Keratinocyte (primary cell): ENCODE measurements around the gene BCL11B. TPM values are rescaled to one million over a fixed set of nuclear protein-coding genes. Genes with fewer than 3 reads are reported as not detected.

Source experiments
- DNase-seq: peaks from one replicate; pipeline ENCODE4 v3.0.0-alpha.2; 2011; ENCODE audit warnings: low read depth, missing footprints, low spot score
- FAIRE-seq: peaks from 2 replicates; lab custom pipeline; 2011; peaks lifted over from hg19 to GRCh38; lab: Jason Lieb, UNC
- H2AFZ ChIP-seq: 2 replicates; pipeline ENCODE4 v1.6.0; 2012; ENCODE audit warnings: low read length, control low read depth, inconsistent platforms; ENCODE audit not compliant: control insufficient read depth
- H3K27ac ChIP-seq: 2 replicates; pipeline ENCODE4 v1.5.1; 2011; ENCODE audit warnings: low read length; ENCODE audit not compliant: control insufficient read depth, insufficient read depth
- H3K27me3 ChIP-seq: 3 replicates; pipeline ENCODE4 v1.6.0; 2011; ENCODE audit warnings: low read length; ENCODE audit not compliant: control insufficient read depth, insufficient read depth; ENCODE audit errors: extremely low read depth
- H3K36me3 ChIP-seq, 2 experiments: 2 replicates in 1 of 2; 3 replicates in 1 of 2; pipeline ENCODE4 v1.5.1; 2011; ENCODE audit warnings: low read length in 2 of 2, mild to moderate bottlenecking in 1 of 2; ENCODE audit not compliant: control insufficient read depth in 2 of 2, insufficient read depth in 2 of 2; ENCODE audit errors: extremely low read depth in 1 of 2
- H3K4me1 ChIP-seq: 3 replicates; pipeline ENCODE4 v1.5.1; 2011; ENCODE audit warnings: low read length; ENCODE audit not compliant: control insufficient read depth, insufficient read depth; ENCODE audit errors: extremely low read depth
- H3K4me2 ChIP-seq: 3 replicates; pipeline ENCODE4 v1.6.0; 2011; ENCODE audit warnings: low read depth, low read length; ENCODE audit not compliant: control insufficient read depth, insufficient read depth; ENCODE audit errors: extremely low read depth
- H3K4me3 ChIP-seq, 3 experiments: fragments of 200-600 bp in 1 of 3; sonication (generic) in 1 of 3; 2 replicates in 2 of 3; 3 replicates in 1 of 3; pipeline ENCODE4 v1.5.1; 2011 to 2016; ENCODE audit warnings: low read length in 3 of 3, mild to moderate bottlenecking in 3 of 3, control low read depth in 2 of 3, inconsistent platforms in 1 of 3, low read depth in 1 of 3, mixed read lengths in 1 of 3, mixed run types in 1 of 3, moderate library complexity in 1 of 3; ENCODE audit not compliant: control insufficient read depth in 2 of 3, insufficient read depth in 2 of 3; ENCODE audit errors: extremely low read depth in 1 of 3
- H3K79me2 ChIP-seq: 2 replicates; pipeline ENCODE4 v1.6.0; 2012; ENCODE audit warnings: low read length; ENCODE audit not compliant: control insufficient read depth, insufficient read depth
- H3K9ac ChIP-seq: 3 replicates; pipeline ENCODE4 v1.6.0; 2011; ENCODE audit warnings: low read length; ENCODE audit not compliant: control insufficient read depth, insufficient read depth; ENCODE audit errors: extremely low read depth
- H3K9me1 ChIP-seq: 3 replicates; pipeline ENCODE4 v1.6.0; 2011; ENCODE audit warnings: low read length; ENCODE audit not compliant: control insufficient read depth, insufficient read depth; ENCODE audit errors: extremely low read depth
- H3K9me3 ChIP-seq: 2 replicates; pipeline ENCODE4 v1.5.1; 2012; ENCODE audit warnings: low read depth, low read length; ENCODE audit not compliant: control insufficient read depth
- H4K20me1 ChIP-seq: 3 replicates; pipeline ENCODE4 v1.6.0; 2011; ENCODE audit warnings: low read length; ENCODE audit not compliant: control insufficient read depth, insufficient read depth; ENCODE audit errors: extremely low read depth
- EZH2 ChIP-seq: IDR thresholded peaks from one replicate; pipeline ENCODE4 v1.6.1; 2012; ENCODE audit warnings: inconsistent platforms, mild to moderate bottlenecking, low read length, moderate library complexity
- dilution Hi-C: fragments of 300-500 bp; cut with MboI; formaldehyde crosslinking; loops from one replicate; pipeline ENCODE4 v1.7.0; 2020; ENCODE audit warnings: low sequenced_read_pairs; ENCODE audit not compliant: extremely low pct_ligation_motif_present
- polyA plus RNA-seq, 5 experiments: library from polyadenylated mRNA; depleted of rRNA in 3 of 5; stranded (reverse) in 3 of 5; stranded (forward) in 1 of 5; unstranded in 1 of 5; fragments of >200 nt; gene quantifications; 1 replicate in 1 of 5; 2 replicates in 3 of 5; 3 replicates in 1 of 5; pipeline versions ENCODE4 v1.2.1 to v1.2.3, GENCODE V29; 2011 to 2012; ENCODE audit warnings: missing spikeins in 2 of 5, low read depth in 1 of 5, low replicate concordance in 1 of 5
- TF ChIP-seq, protein P1 (sequence below), 3 experiments: IDR thresholded peaks in 1 of 3; conservative IDR thresholded peaks in 1 of 3; optimal IDR thresholded peaks in 1 of 3; 2 replicates in 2 of 3; 3 replicates in 1 of 3; pipeline versions ENCODE3 to v1.5.1; 2011; ENCODE audit warnings: low read length in 3 of 3, mild to moderate bottlenecking in 3 of 3, moderate library complexity in 2 of 3, control low read depth in 1 of 3, inconsistent platforms in 1 of 3; ENCODE audit not compliant: insufficient read depth in 2 of 3; ENCODE audit errors: extremely low read depth in 1 of 3

The BCL11B gene
- polyA plus RNA-seq, 1 donor (not counting 4 experiments of a cell fraction or from before 2014, with no cell fraction given), result 5.2 TPM

DNA sequence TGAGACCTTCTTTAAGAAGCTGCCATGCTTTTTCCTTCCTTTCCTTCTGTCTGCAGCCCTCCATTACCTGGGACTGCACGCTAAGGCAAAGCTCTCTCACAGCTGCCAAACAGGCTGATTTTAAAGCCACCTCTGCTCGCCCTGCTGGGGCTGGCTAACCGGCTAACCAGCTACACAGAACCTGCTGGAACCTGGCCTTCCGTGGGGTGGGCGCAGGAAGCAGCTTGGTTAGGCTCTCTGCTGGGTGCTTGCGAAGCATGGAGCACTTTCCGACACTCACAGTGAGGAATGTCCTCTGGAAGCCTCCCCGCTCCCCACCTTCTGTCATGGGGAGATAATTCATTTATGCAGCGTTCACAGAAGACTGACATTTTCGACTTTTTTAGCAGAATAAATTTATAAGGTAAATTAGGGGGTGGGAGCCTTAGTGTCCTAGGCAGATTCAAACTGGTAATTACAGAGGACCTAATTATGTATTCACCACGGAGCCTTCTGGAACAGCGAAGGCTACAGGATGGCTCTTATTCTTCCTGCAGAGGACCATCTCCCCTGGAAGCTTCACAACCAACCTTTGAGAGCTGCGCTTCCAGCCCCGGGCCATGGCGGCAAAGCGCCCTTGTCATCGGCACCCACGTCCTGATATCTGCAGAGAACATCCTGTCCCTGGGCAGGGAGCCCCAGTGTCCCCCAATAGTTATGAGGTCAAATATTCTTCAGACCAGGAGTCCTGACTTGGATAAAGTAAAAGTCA, 12.4 kb upstream of the BCL11B start:
- Histone ChIP-seq H3K79me2 (no peaks in the 10 kb centered on the region), H3K9me3 (no peaks in the 10 kb centered on the region), H3K4me3 (no peak overlapping the region), H2AFZ (no peak overlapping the region), H3K27ac (no peak overlapping the region), H3K27me3 (peaks cover 10% of the 10 kb centered on the region), H3K4me1 (no peaks in the 10 kb centered on the region), H3K36me3 (no peaks in the 10 kb centered on the region), H4K20me1 (no peaks in the 10 kb centered on the region), H3K9me1 (no peaks in the 10 kb centered on the region), H3K9ac (no peak overlapping the region), H3K4me2 (no peak overlapping the region)
- TF ChIP-seq, protein P1, sequence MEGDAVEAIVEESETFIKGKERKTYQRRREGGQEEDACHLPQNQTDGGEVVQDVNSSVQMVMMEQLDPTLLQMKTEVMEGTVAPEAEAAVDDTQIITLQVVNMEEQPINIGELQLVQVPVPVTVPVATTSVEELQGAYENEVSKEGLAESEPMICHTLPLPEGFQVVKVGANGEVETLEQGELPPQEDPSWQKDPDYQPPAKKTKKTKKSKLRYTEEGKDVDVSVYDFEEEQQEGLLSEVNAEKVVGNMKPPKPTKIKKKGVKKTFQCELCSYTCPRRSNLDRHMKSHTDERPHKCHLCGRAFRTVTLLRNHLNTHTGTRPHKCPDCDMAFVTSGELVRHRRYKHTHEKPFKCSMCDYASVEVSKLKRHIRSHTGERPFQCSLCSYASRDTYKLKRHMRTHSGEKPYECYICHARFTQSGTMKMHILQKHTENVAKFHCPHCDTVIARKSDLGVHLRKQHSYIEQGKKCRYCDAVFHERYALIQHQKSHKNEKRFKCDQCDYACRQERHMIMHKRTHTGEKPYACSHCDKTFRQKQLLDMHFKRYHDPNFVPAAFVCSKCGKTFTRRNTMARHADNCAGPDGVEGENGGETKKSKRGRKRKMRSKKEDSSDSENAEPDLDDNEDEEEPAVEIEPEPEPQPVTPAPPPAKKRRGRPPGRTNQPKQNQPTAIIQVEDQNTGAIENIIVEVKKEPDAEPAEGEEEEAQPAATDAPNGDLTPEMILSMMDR (optimal IDR thresholded peaks at IDR 0.05 in 1 of 3, IDR thresholded peaks at IDR 0.05 in 1 of 3, conservative IDR thresholded peaks at IDR 0.05 in 1 of 3; ENCODE audit: extremely low read depth in 1 of 3, insufficient read depth in 2 of 3, low read length in 3 of 3), result no peak
- TF ChIP-seq EZH2, result no peak
- DNase-seq (no peak), FAIRE-seq (no peak)
- dilution Hi-C loops, result no loop called here

DNA sequence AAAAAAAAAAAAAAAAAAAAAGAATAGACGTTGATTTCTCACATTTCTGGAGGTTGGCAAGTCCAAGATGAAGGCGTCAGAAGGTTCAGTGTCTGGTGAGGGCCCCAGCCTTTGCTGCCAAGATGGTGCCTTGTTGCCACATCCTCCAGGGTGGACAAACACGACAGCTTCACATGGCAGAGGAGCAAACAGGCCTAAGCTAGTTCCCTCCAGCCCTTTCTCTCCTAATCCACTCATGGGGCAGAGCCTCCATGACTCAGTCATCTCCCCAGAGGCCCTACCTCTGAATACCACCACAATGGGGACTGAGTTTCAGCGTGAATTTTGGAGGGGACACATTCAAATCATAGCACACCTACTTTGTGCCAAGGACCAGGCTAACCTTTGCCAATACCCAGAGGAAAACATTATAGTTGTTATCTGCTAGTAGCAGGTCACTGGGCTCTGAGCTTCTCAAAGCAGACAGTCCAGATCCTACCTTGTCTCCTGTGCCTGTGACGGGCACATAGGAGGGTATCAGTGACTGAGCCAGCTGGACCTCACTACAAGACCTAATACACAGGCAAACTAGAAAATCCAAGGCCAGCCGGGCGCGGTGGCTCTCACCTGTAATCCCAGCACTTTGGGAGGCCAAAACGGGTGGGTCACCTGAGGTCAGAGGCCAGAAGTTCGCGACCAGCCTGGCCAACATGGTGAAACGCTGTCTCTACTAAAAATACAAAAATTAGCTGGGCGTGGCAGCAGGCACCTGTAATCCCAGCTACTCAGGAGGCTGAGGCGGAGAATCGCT, 10.5 kb upstream of the BCL11B start:
- no peak for DNase-seq
- H3K36me3 ChIP-seq, result no peaks in the 10 kb centered on the region
- dilution Hi-C loops, result no loop called here
- no peak for FAIRE-seq
- H3K9me3 ChIP-seq, result no peaks in the 10 kb centered on the region
- no peaks in the 10 kb centered on the region for H3K4me1 ChIP-seq
- no peaks in the 10 kb centered on the region for H3K9me1 ChIP-seq
- H3K9ac ChIP-seq, result no peak overlapping the region
- no peaks in the 10 kb centered on the region for H4K20me1 ChIP-seq
- no peak for TF ChIP-seq EZH2
- TF ChIP-seq, protein P1 (optimal IDR thresholded peaks at IDR 0.05 in 1 of 3, IDR thresholded peaks at IDR 0.05 in 1 of 3, conservative IDR thresholded peaks at IDR 0.05 in 1 of 3; ENCODE audit: extremely low read depth in 1 of 3, insufficient read depth in 2 of 3, low read length in 3 of 3), result no peak
- no peak overlapping the region for H3K4me3 ChIP-seq
- no peak overlapping the region for H2AFZ ChIP-seq
- H3K4me2 ChIP-seq, result no peak overlapping the region
- no peaks in the 10 kb centered on the region for H3K79me2 ChIP-seq
- H3K27ac ChIP-seq, result no peak overlapping the region
- H3K27me3 ChIP-seq, result peaks cover 17% of the 10 kb centered on the region
